Activated CD8-positive, alpha-beta T cell treated with anti-CD3 and anti-CD28 coated beads, Interleukin-2, amount 10 ng/mL, durations not matched to agents 7 days and 5 days (primary cell): ENCODE results near the gene UBN2. TPM values are rescaled to one million over a fixed set of nuclear protein-coding genes. Genes with fewer than 3 reads are reported as not detected.

Experiments used
- ATAC-seq: fragments of 150-1000 bp; cut with Tn5 transposase; one replicate; pipeline ENCODE4 v1.10.0; 2021; ENCODE audit warnings: moderate library complexity
- CTCF ChIA-PET: fragments of 350-600 bp; sonication (Branson Sonifier 250); formaldehyde crosslinking; loops from one replicate; lab custom pipeline; 2021; ENCODE audit warnings: antibody characterized with exemption; lab: Charles Lee
- POLR2A ChIA-PET: fragments of 350-600 bp; sonication (Branson Sonifier 250); formaldehyde crosslinking; loops from one replicate; lab custom pipeline; 2021; ENCODE audit warnings: antibody characterized with exemption; lab: Charles Lee
- DNase-seq: peaks from one replicate; pipeline ENCODE4 v3.0.0-alpha.2; 2020
- H3K27ac Mint-ChIP-seq: one replicate; pipeline ENCODE4 v1.8.0; 2021; ENCODE audit warnings: mild to moderate bottlenecking, mixed read lengths
- H3K27me3 Mint-ChIP-seq: one replicate; pipeline ENCODE4 v1.8.0; 2021; ENCODE audit warnings: low read depth, mixed read lengths
- H3K36me3 Mint-ChIP-seq: one replicate; pipeline ENCODE4 v1.8.0; 2021; ENCODE audit warnings: low read depth, mixed read lengths
- H3K4me1 Mint-ChIP-seq: one replicate; pipeline ENCODE4 v1.8.0; 2021; ENCODE audit warnings: low read depth, mixed read lengths
- H3K4me3 Mint-ChIP-seq: one replicate; pipeline ENCODE4 v1.8.0; 2021; ENCODE audit warnings: mild to moderate bottlenecking, mixed read lengths
- H3K9me3 Mint-ChIP-seq: one replicate; pipeline ENCODE4 v1.8.0; 2022; ENCODE audit warnings: mixed read lengths; ENCODE audit not compliant: insufficient read depth
- total RNA-seq, 2 experiments: library from RNA; stranded (reverse); gene quantifications; one replicate each; pipeline ENCODE4 v1.2.3, GENCODE V29; 2021

The UBN2 gene
- total RNA-seq, 2 experiments from 2014 or later = 10.2 to 11.3 TPM

GRCh38 chr7:139232904-139233303, 1.9 kb downstream of the UBN2 start:
- Mint-ChIP-seq H3K9me3 (no peaks in the 10 kb centered on the region), H3K27ac (no peak overlapping the region), H3K27me3 (peaks cover 14% of the 10 kb centered on the region), H3K4me3 (peak overlapping the region; percentile 91), H3K4me1 (peaks cover 26% of the 10 kb centered on the region), H3K36me3 (peaks cover 12% of the 10 kb centered on the region)
- ChIA-PET POLR2A (interaction anchor here (0.6 to 1.6 kb wide), 4 partner anchors 74 to 138 kb away, joined by 3 to 7 read pairs (median 5); partner anchors contain the start of gene LUC7L2), CTCF (interaction anchor here (1.9 to 2.3 kb wide), 2 partner anchors 9 to 158 kb away, joined by 5 to 9 read pairs; no protein-coding TSS in a partner anchor)
- no peak for DNase-seq
- ATAC-seq = no peak

DNA sequence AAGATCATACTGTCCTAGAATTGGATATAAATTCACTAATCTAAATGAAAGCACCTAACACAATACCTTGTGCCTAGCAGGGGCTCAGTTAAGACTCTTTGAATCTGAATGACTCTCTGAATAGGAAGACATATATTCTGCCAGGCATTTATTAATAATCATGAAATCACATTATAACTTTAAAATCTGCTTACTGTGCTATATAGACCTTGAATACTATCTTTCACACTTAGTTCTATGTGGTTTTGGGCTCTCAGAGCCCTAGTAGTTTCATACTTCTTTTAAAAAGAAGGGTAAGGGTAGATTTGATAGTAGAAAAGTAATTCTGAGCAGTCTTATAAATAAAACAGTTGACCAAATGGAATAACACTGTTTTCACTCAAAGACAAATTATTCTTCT, 10.2 kb downstream of the UBN2 start:
- CTCF ChIA-PET = interaction anchor here (2.2 kb wide), 1 partner anchor 9 kb away, joined by 9 read pairs; no protein-coding TSS in a partner anchor
- H3K36me3 Mint-ChIP-seq = peaks cover 42% of the 10 kb centered on the region

DNA sequence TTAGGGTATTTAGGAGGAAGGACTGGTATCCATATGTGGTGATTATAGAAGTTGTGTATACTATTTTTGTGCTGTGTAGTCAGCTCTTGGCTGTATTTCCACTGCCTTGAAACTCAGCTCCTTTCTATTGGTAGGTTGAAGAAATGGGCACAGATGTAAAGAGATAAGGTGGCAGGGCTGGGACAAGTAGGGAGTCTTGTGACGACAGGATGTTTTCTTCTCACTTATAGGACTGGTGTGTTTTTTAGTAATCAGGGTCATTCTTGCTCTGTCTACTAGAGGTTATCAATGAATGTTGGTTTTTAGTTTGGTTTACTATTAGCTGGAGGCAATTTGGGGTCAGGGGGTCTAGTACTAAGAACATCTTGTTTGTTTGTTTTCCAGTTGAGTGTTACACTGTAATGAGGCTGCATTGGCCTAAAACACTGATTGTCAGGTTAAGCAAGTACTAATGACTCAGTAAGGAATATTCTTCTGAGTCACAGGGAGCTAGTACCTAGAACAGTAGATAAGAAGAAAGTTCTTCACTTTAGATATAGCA, 11.8 kb downstream of the UBN2 start:
- Mint-ChIP-seq H3K27ac (no peak overlapping the region), H3K36me3 (peaks cover 37% of the 10 kb centered on the region), H3K9me3 (no peaks in the 10 kb centered on the region), H3K4me3 (no peak overlapping the region), H3K27me3 (no peaks in the 10 kb centered on the region), H3K4me1 (peaks cover 2% of the 10 kb centered on the region)
- no peak for ATAC-seq
- ChIA-PET POLR2A (no interaction called here), CTCF (interaction anchor here (0.6 to 2.2 kb wide), 6 partner anchors 8 to 226 kb away, joined by 3 to 9 read pairs (median 3); no protein-coding TSS in a partner anchor)
- no peak for DNase-seq

More for the DNA sequence above, 10.2 kb downstream of the UBN2 start:
- no peaks in the 10 kb centered on the region for H3K9me3 Mint-ChIP-seq
- H3K4me3 Mint-ChIP-seq = no peak overlapping the region
- POLR2A ChIA-PET = no interaction called here
- no peaks in the 10 kb centered on the region for H3K27me3 Mint-ChIP-seq
- DNase-seq = no peak
- no peak for ATAC-seq
- H3K27ac Mint-ChIP-seq = no peak overlapping the region
- peaks cover 2% of the 10 kb centered on the region for H3K4me1 Mint-ChIP-seq

DNA sequence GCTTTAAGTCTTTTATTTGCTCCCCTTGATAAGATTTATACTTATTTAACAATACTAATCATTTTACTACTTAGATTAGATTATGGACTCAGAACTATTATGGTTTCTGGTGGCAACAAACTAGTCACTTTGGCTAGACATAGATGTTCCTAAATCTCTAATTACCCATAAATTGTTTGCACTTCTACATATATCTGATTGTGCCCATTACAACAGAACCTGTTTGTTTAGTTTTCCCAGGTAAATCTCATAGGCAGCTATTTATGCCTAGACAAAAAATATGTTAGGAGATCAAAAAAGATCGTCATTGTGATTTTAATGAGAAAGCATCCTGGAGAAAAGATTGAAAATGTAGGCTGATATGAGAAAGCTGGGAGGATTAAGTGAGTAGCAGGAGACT, 14.4 kb downstream of the UBN2 start:
- H3K4me1 Mint-ChIP-seq = peaks cover 2% of the 10 kb centered on the region
- no peak overlapping the region for H3K4me3 Mint-ChIP-seq
- ATAC-seq (no peak), DNase-seq (no peak)
- no peak overlapping the region for H3K27ac Mint-ChIP-seq
- H3K27me3 Mint-ChIP-seq = no peaks in the 10 kb centered on the region
- peaks cover 31% of the 10 kb centered on the region for H3K36me3 Mint-ChIP-seq
- ChIA-PET POLR2A (interaction anchor here (0.6 kb wide), 1 partner anchor 1173 kb away, joined by 3 read pairs; no protein-coding TSS in a partner anchor), CTCF (no interaction called here)
- H3K9me3 Mint-ChIP-seq = no peaks in the 10 kb centered on the region

DNA sequence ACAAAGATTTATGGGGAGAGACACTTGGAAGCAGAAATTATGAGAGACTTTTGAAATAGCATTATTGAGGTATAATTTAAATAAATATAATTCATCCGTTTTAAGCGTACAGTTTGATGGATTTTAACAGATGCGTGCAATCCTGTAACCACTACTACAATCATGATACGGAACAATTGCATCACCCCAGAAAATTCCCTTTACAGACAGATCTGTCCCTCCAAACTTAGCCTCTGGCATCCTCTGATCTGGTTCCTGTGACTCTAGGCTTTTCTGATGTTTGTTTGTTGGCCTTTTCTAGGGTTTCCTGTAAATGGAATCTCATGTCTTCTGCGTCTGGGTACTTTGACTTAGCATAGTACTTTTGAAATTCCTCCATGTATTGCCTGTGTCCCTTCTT, 15.5 kb downstream of the UBN2 start:
- H3K4me1 Mint-ChIP-seq = peaks cover 2% of the 10 kb centered on the region

GRCh38 chr7:139246905-139247304, 15.9 kb downstream of the UBN2 start:
- no peaks in the 10 kb centered on the region for H3K9me3 Mint-ChIP-seq
- DNase-seq (no peak), ATAC-seq (no peak)
- peaks cover 2% of the 10 kb centered on the region for H3K4me1 Mint-ChIP-seq
- H3K27ac Mint-ChIP-seq = no peak overlapping the region
- CTCF ChIA-PET = no interaction called here
- H3K4me3 Mint-ChIP-seq = no peak overlapping the region
- POLR2A ChIA-PET = no interaction called here
- peaks cover 26% of the 10 kb centered on the region for H3K36me3 Mint-ChIP-seq
- H3K27me3 Mint-ChIP-seq = no peaks in the 10 kb centered on the region

More for the DNA sequence above, 15.5 kb downstream of the UBN2 start:
- CTCF ChIA-PET = no interaction called here
- POLR2A ChIA-PET = no interaction called here
- Mint-ChIP-seq H3K27ac (no peak overlapping the region), H3K4me3 (no peak overlapping the region), H3K9me3 (no peaks in the 10 kb centered on the region), H3K27me3 (no peaks in the 10 kb centered on the region), H3K36me3 (peaks cover 26% of the 10 kb centered on the region)
- no peak for ATAC-seq
- DNase-seq = no peak

- H3K9me3 Mint-ChIP-seq = no peaks in the 10 kb centered on the region
- ChIA-PET CTCF (interaction anchor here (0.9 kb wide), 1 partner anchor 30 kb away, joined by 3 read pairs; no protein-coding TSS in a partner anchor), POLR2A (no interaction called here)
- no peaks in the 10 kb centered on the region for H3K27me3 Mint-ChIP-seq
- H3K36me3 Mint-ChIP-seq = peaks cover 12% of the 10 kb centered on the region
- no peak for DNase-seq
- no peak for ATAC-seq
- no peaks in the 10 kb centered on the region for H3K4me1 Mint-ChIP-seq
- H3K4me3 Mint-ChIP-seq = no peak overlapping the region
- H3K27ac Mint-ChIP-seq = no peak overlapping the region
These were observed 18.3 kb downstream of the UBN2 start for GRCh38 chr7:139249179-139249810.

DNA sequence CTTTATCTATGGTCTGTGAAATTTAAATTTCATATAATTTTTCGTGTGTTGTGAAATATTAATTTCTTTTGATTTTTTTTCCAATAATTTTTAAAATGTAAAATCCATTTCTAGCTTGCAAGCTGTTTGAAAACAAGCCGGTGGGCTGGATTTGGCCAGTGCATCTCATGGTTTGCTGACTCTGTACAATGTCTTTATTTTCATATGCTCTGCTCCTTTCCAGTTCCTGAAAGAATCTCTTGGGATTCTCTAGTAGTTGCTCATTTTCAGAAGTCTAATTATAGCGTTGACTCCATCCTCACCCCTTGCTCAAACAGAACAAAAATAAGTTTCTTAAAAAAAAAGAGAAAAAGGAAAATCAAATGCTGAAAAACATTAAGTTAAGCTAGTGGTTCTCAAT, 21.4 kb downstream of the UBN2 start:
- no peaks in the 10 kb centered on the region for H3K4me1 Mint-ChIP-seq
- no peak overlapping the region for H3K27ac Mint-ChIP-seq
- no peak overlapping the region for H3K4me3 Mint-ChIP-seq
- H3K27me3 Mint-ChIP-seq = no peaks in the 10 kb centered on the region
- CTCF ChIA-PET = no interaction called here
- H3K9me3 Mint-ChIP-seq = no peaks in the 10 kb centered on the region
- peaks cover 5% of the 10 kb centered on the region for H3K36me3 Mint-ChIP-seq
- POLR2A ChIA-PET = no interaction called here
- ATAC-seq (no peak), DNase-seq (no peak)

DNA sequence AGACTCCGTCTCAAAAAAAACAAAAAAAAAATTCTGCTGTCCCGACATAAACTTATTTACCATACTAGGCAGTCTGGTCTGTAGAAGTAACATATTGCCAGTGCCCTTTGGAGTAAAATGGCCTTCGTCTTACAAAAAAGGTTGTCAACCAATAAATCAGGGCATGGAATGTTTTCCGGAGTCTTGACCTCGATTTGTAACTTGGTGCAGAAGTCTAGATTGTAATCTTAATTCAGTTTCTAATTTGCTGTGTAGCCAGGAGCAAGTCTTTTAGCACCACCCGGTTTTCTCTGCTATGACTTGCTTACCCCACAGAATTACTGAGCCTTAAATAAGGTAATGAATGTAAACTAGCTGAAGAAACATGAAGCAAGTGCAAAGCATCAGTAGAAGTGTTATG, 23.2 kb downstream of the UBN2 start:
- H3K4me3 Mint-ChIP-seq = no peak overlapping the region
- no peaks in the 10 kb centered on the region for H3K9me3 Mint-ChIP-seq
- ChIA-PET POLR2A (no interaction called here), CTCF (no interaction called here)
- H3K27ac Mint-ChIP-seq = no peak overlapping the region
- H3K4me1 Mint-ChIP-seq = no peaks in the 10 kb centered on the region
- H3K36me3 Mint-ChIP-seq = peaks cover 9% of the 10 kb centered on the region
- DNase-seq = no peak
- H3K27me3 Mint-ChIP-seq = no peaks in the 10 kb centered on the region
- no peak for ATAC-seq

DNA sequence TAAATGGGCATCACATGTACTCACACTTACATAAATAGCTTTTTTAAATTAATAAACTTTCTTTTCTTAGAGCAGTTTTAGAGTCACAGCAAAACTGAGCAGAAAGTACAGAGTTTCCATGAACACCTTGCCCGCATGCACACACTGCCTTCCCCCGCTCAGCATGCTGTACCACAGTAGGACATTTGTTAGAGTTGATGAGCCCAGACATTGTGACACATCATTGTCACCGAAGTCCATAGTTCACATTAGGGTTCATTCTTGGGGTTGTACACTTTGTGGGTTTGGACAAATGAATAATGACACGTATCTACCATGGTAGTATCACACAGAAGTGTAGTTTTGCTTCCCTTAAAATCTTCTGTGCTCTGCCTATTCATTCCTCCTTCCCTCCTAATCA, 23.7 kb downstream of the UBN2 start:
- Mint-ChIP-seq H3K36me3 (peaks cover 9% of the 10 kb centered on the region), H3K27me3 (no peaks in the 10 kb centered on the region), H3K27ac (no peak overlapping the region), H3K9me3 (no peaks in the 10 kb centered on the region), H3K4me1 (no peaks in the 10 kb centered on the region), H3K4me3 (no peak overlapping the region)
- ChIA-PET CTCF (no interaction called here), POLR2A (no interaction called here)
- ATAC-seq (no peak), DNase-seq (no peak)

DNA sequence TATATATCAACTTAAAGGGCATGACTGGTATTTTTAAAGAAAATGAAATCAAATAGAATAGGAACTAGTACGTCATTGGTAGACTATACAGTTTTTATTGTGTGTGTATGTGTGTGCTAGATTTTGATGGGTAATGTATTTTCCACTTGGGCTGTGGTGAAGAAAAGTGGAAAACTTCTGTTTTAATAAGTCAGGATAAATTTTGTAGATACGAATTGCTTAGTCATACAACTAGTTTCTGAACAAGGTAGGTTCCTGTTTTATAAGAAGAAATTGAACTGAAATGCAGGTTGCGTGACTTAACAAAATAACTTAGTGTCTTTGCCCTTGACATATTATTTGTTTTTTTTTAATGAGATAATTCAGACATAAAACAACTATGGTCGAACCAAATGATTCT, 24.3 kb downstream of the UBN2 start:
- Mint-ChIP-seq H3K36me3 (peaks cover 9% of the 10 kb centered on the region), H3K27me3 (no peaks in the 10 kb centered on the region), H3K27ac (no peak overlapping the region), H3K9me3 (no peaks in the 10 kb centered on the region), H3K4me3 (no peak overlapping the region), H3K4me1 (no peaks in the 10 kb centered on the region)
- POLR2A ChIA-PET = no interaction called here
- DNase-seq = no peak
- CTCF ChIA-PET = interaction anchor here (1.3 kb wide), 1 partner anchor 12 kb away, joined by 3 read pairs; no protein-coding TSS in a partner anchor
- no peak for ATAC-seq

DNA sequence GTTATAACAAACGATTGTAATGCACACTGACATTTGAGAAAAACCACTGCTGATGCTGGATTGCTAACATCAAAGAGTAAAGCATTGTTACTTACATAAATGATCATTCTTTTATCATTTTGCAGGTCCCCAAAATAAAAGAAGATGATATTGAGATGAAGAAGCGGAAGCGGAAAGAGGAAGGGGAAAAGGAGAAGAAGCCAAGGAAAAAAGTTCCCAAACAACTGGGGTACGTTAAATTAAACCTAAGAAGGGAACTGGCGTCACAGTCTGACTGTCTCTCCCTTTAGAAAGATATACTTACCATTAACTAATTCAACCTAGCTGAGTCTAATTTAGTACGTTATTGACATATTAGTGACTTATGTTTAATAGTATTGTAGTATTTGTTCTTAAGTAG, 28.1 kb downstream of the UBN2 start:
- Mint-ChIP-seq H3K9me3 (no peaks in the 10 kb centered on the region), H3K4me1 (no peaks in the 10 kb centered on the region), H3K27me3 (no peaks in the 10 kb centered on the region), H3K27ac (no peak overlapping the region), H3K4me3 (no peak overlapping the region), H3K36me3 (peaks cover 16% of the 10 kb centered on the region)
- DNase-seq (no peak), ATAC-seq (no peak)
- ChIA-PET POLR2A (no interaction called here), CTCF (no interaction called here)
